K562 (cell line): ENCODE data around the gene EFCAB10. TPM values are rescaled to one million over a fixed set of nuclear protein-coding genes. Genes with fewer than 3 reads are reported as not detected.
A peak's percentile ranks its signal among the peaks of the same experiment; 100 is the strongest.

Experiments
- ATF7 ChIP-seq: fragments of 450-650 bp; IDR thresholded peaks from 2 replicates; pipeline ENCODE4 v1.7.1; 2014; ENCODE audit warnings: mild to moderate bottlenecking, moderate library complexity
- CBX1 ChIP-seq: sonication (generic); IDR thresholded peaks from 2 replicates; pipeline ENCODE4 v1.6.1; 2016; ENCODE audit warnings: antibody characterized with exemption, low read depth, mild to moderate bottlenecking
- CHD4 ChIP-seq: fragments of 200-600 bp; sonication (generic); IDR thresholded peaks from 3 replicates; pipeline ENCODE4 v1.6.1; 2012; ENCODE audit warnings: low read depth, mild to moderate bottlenecking, mixed read lengths, low read length, inconsistent platforms; ENCODE audit not compliant: insufficient read depth, insufficient replicate concordance, poor library complexity, severe bottlenecking
- ETV6 ChIP-seq, 3 experiments: fragments of 150-350 bp in 1 of 3; sonication (generic) in 1 of 3; formaldehyde crosslinking in 1 of 3; IDR thresholded peaks; 2 replicates each; pipeline versions ENCODE4 v1.6.1 to v1.8.0; 2014 to 2022; ENCODE audit warnings: borderline replicate concordance in 2 of 3, low read depth in 2 of 3, antibody characterized with exemption in 1 of 3, low read length in 1 of 3, mild to moderate bottlenecking in 1 of 3, missing genetic modification reagents in 1 of 3
- HDAC8 ChIP-seq: fragments of 450-650 bp; IDR thresholded peaks from 2 replicates; pipeline ENCODE4 v1.6.1; 2016; ENCODE audit warnings: mild to moderate bottlenecking, missing genetic modification characterization, moderate library complexity, missing compliant biosample characterization
- HNRNPH1 ChIP-seq: fragments of 200-400 bp; formaldehyde crosslinking; optimal IDR thresholded peaks from 2 replicates; pipeline ENCODE3; 2017; ENCODE audit warnings: low read depth, mild to moderate bottlenecking, low read length, moderate library complexity
- JUND ChIP-seq, 2 experiments: IDR thresholded peaks; 2 replicates in 1 of 2; 3 replicates in 1 of 2; pipeline ENCODE4 v1.6.1; 2011; ENCODE audit warnings: borderline replicate concordance in 2 of 2, low read depth in 2 of 2, low read length in 2 of 2, improper control_type of control experiment in 1 of 2, missing biosample characterization in 1 of 2, missing genetic modification characterization in 1 of 2, missing genetic modification reagents in 1 of 2
- KLF16 ChIP-seq: IDR thresholded peaks from 2 replicates; pipeline ENCODE4 v1.6.1; 2016; ENCODE audit warnings: antibody characterized with exemption
- MAFG ChIP-seq: fragments of 450-650 bp; conservative IDR thresholded peaks from 2 replicates; pipeline ENCODE4 v1.6.1; 2016; ENCODE audit warnings: missing genetic modification characterization, missing compliant biosample characterization
- NCOA2 ChIP-seq, 2 experiments: fragments of 450-650 bp; IDR thresholded peaks; 2 replicates each; pipeline ENCODE4 v1.6.1; 2018; ENCODE audit warnings: mild to moderate bottlenecking in 2 of 2, moderate library complexity in 1 of 2; ENCODE audit not compliant: partially characterized antibody in 2 of 2
- NFATC3 ChIP-seq: fragments of 450-650 bp; IDR thresholded peaks from 2 replicates; pipeline ENCODE4 v1.6.1; 2017; ENCODE audit warnings: mild to moderate bottlenecking
- POLR2H ChIP-seq: IDR thresholded peaks from 2 replicates; pipeline ENCODE4 v1.6.1; 2016; ENCODE audit warnings: missing genetic modification characterization, low read depth, mild to moderate bottlenecking, control low read depth, missing compliant biosample characterization, moderate library complexity
- PYGO2 ChIP-seq: fragments of 450-650 bp; IDR thresholded peaks from 2 replicates; pipeline ENCODE4 v1.6.1; 2016; ENCODE audit warnings: mild to moderate bottlenecking, missing genetic modification characterization, moderate library complexity, missing compliant biosample characterization
- RAD51 ChIP-seq: fragments of 450-650 bp; IDR thresholded peaks from 2 replicates; pipeline ENCODE4 v1.7.1; 2016; ENCODE audit warnings: low read depth, mild to moderate bottlenecking, borderline replicate concordance
- SMARCA5 ChIP-seq: fragments of 450-650 bp; IDR thresholded peaks from 2 replicates; pipeline ENCODE4 v1.6.1; 2016
- TEAD4 ChIP-seq, 2 experiments: sonication (generic) in 1 of 2; formaldehyde crosslinking in 1 of 2; IDR thresholded peaks; 2 replicates each; pipeline versions ENCODE4 v1.6.1 to v1.8.0; 2012 to 2022; ENCODE audit warnings: borderline replicate concordance in 1 of 2, inconsistent platforms in 1 of 2, low read length in 1 of 2, mild to moderate bottlenecking in 1 of 2, missing genetic modification reagents in 1 of 2
- TGIF2 ChIP-seq: sonication (generic); formaldehyde crosslinking; IDR thresholded peaks from 2 replicates; pipeline ENCODE4 v1.8.1; 2022; ENCODE audit warnings: mild to moderate bottlenecking, missing genetic modification reagents, moderate library complexity
- XRCC4 ChIP-seq: IDR thresholded peaks from one replicate; pipeline ENCODE4 v1.6.1; 2011; ENCODE audit not compliant: insufficient read depth, insufficient read length; ENCODE audit errors: extremely low read depth
- ZNF311 ChIP-seq: fragments of 250-450 bp; sonication (Bioruptor Pico); IDR thresholded peaks from 2 replicates; pipeline ENCODE4 v1.4.0; 2020; ENCODE audit warnings: mild to moderate bottlenecking, moderate library complexity
- ZNF507 ChIP-seq: conservative IDR thresholded peaks from 2 replicates; pipeline ENCODE4 v1.6.1; 2017; ENCODE audit warnings: missing genetic modification characterization, missing compliant biosample characterization
- ZSCAN29 ChIP-seq: fragments of 450-650 bp; IDR thresholded peaks from 2 replicates; pipeline ENCODE4 v1.6.1; 2017
- polyA plus RNA-seq, 8 experiments: library from polyadenylated mRNA; depleted of rRNA in 4 of 8; stranded (reverse) in 5 of 8; unstranded in 3 of 8; fragments of >200 nt; fragmentation: Nextera tagmentation in 2 of 8; fragmentation: Illumina TruSeq in 1 of 8; extraction: Ambion mirVana in 2 of 8; extraction: Trizol in 1 of 8; gene quantifications; 2 replicates each; pipeline versions ENCODE4 v1.2.1 to v1.2.3, GENCODE V29; 2011 to 2014; ENCODE audit warnings: inconsistent platforms in 1 of 8, missing spikeins in 1 of 8
- total RNA-seq, 7 experiments: library from RNA; depleted of rRNA in 6 of 7; stranded (reverse); fragments of >200 nt in 6 of 7; fragmentation: Illumina TruSeq in 2 of 7; extraction: Trizol in 2 of 7; gene quantifications; 2 replicates each; pipeline versions ENCODE4 v1.2.1 to v1.2.3, GENCODE V29; 2011 to 2021; ENCODE audit warnings: low replicate concordance in 1 of 7
- TF ChIP-seq, protein P1 (sequence below): fragments of 200-800 bp; sonication (Bioruptor generic); IDR thresholded peaks from 2 replicates; pipeline ENCODE4 v1.6.1; 2017; ENCODE audit warnings: missing genetic modification characterization, missing compliant biosample characterization
- TF ChIP-seq, protein P2 (sequence below): sonication (generic); formaldehyde crosslinking; IDR thresholded peaks from 2 replicates; pipeline ENCODE4 v1.8.1; 2023; ENCODE audit warnings: mild to moderate bottlenecking, missing genetic modification reagents

Gene EFCAB10
- total and polyA plus RNA-seq, 9 of the 15 experiments (the other 6 are each of a cell fraction or from before 2014, with no cell fraction given), result 5.0 to 21.4 (median 16.8) TPM

DNA sequence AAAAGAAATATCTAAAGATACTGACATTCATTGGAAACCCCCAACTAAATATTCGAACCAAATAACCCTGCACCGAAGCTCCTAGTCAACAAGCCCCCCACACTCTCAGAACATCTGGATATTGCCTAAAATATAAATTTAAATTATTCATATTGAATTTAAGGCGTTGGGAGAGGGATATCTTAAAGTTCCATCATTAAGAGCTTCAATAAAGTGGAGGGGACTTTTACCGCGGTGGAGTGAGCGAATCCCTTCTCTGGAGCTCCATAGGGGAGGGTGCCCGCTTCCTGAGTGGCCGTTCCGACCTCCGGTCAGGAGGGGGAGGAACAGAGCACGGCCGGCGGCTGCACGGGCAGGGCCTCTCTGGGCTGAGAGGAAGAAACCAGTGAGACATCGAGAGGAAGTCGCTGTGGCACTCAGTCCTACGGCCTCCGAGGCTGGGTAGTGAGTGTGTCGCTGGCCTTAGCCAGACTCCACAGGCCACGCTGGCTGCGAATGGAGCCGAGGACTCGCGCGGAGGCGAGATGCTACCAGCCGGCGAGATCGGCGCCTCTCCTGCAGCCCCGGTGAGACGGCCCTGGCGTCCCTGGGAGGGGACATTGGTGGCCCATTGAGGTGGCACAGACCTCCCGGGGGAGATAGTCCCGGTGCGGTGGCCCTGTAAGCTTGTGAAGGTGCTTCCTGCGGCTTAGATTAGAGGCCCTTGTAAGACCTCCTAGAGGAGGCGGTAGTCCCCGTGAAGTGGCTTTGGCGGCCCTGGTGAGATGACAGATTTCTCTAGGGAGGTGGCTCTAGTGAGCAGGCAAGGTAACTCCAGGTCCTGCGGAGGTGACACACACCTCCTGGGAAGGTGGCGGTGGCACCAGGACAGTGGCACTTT lies 49.3 kb downstream of the EFCAB10 start, which contains the start of gene RINT1 (continued):
- TF ChIP-seq, protein P1, sequence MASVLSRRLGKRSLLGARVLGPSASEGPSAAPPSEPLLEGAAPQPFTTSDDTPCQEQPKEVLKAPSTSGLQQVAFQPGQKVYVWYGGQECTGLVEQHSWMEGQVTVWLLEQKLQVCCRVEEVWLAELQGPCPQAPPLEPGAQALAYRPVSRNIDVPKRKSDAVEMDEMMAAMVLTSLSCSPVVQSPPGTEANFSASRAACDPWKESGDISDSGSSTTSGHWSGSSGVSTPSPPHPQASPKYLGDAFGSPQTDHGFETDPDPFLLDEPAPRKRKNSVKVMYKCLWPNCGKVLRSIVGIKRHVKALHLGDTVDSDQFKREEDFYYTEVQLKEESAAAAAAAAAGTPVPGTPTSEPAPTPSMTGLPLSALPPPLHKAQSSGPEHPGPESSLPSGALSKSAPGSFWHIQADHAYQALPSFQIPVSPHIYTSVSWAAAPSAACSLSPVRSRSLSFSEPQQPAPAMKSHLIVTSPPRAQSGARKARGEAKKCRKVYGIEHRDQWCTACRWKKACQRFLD (CRISPR knock-in tag), result no peak
- TF ChIP-seq NCOA2 (IDR thresholded peaks at IDR 0.05; ENCODE audit: partially characterized antibody in 2 of 2) (no peak), HDAC8 (tag) (no peak; the same call in 1 of the 2 replicates), KLF16 (peak; percentile 41; the same call in 1 of the 2 replicates), HNRNPH1 (no peak), ETV6 (IDR thresholded peaks at IDR 0.05; ENCODE audit: borderline replicate concordance in 1 of 2, low read depth in 2 of 2, low read length in 1 of 2) (no peak), ETV6 (CRISPR knock-in tag; IDR thresholded peaks at IDR 0.05; ENCODE audit: borderline replicate concordance) (no peak), ZNF507 (tag) (no peak), TEAD4 (IDR thresholded peaks at IDR 0.05; ENCODE audit: low read length) (peak; percentile 56), TEAD4 (CRISPR knock-in tag; IDR thresholded peaks at IDR 0.05; ENCODE audit: borderline replicate concordance) (no peak), ZNF311 (no peak), RAD51 (peak; percentile 32; the same call in 1 of the 2 replicates), CHD4 (no peak), JUND (IDR thresholded peaks at IDR 0.05; ENCODE audit: borderline replicate concordance, low read depth, low read length) (peak; percentile 73), JUND (tag; IDR thresholded peaks at IDR 0.05; ENCODE audit: borderline replicate concordance, low read depth, low read length) (0 out of 3 replicates have a peak, but pooled peaks have one; percentile 57), CBX1 (peak; percentile 86), MAFG (tag) (no peak), POLR2H (peak; percentile 95), XRCC4 (no peak), NFATC3 (peak; percentile 22; the same call in 1 of the 2 replicates), TGIF2 (CRISPR knock-in tag) (no peak), PYGO2 (tag) (no peak), SMARCA5 (0 out of 2 replicates have a peak, but pooled peaks have one; percentile 57), ZSCAN29 (0 out of 2 replicates have a peak, but pooled peaks have one; percentile 24), ATF7 (peak; percentile 80)
- TF ChIP-seq, protein P2, sequence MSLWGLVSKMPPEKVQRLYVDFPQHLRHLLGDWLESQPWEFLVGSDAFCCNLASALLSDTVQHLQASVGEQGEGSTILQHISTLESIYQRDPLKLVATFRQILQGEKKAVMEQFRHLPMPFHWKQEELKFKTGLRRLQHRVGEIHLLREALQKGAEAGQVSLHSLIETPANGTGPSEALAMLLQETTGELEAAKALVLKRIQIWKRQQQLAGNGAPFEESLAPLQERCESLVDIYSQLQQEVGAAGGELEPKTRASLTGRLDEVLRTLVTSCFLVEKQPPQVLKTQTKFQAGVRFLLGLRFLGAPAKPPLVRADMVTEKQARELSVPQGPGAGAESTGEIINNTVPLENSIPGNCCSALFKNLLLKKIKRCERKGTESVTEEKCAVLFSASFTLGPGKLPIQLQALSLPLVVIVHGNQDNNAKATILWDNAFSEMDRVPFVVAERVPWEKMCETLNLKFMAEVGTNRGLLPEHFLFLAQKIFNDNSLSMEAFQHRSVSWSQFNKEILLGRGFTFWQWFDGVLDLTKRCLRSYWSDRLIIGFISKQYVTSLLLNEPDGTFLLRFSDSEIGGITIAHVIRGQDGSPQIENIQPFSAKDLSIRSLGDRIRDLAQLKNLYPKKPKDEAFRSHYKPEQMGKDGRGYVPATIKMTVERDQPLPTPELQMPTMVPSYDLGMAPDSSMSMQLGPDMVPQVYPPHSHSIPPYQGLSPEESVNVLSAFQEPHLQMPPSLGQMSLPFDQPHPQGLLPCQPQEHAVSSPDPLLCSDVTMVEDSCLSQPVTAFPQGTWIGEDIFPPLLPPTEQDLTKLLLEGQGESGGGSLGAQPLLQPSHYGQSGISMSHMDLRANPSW (CRISPR knock-in tag), result no peak
